22Rv1 (cell line): ENCODE results near the gene TMTC1.

Experiments used
- H3K27ac ChIP-seq: fragments of 450-650 bp; 2 replicates; pipeline ENCODE4 v1.5.1; 2017
- CTCF ChIP-seq: fragments of 450-650 bp; IDR thresholded peaks from 2 replicates; pipeline ENCODE4 v1.5.1; 2017; ENCODE audit warnings: mild to moderate bottlenecking
- ZFX ChIP-seq: fragments of 450-650 bp; IDR thresholded peaks from 2 replicates; pipeline ENCODE4 v1.6.1; 2017; ENCODE audit warnings: antibody characterized with exemption, borderline replicate concordance

The TMTC1 gene

GRCh38 chr12:29578731-29579130 lies 205.0 kb downstream of the TMTC1 start:
- TF ChIP-seq ZFX (no peak), CTCF (no peak)
- H3K27ac ChIP-seq: no peak overlapping the region

- H3K27ac ChIP-seq: no peak overlapping the region
- no peak for TF ChIP-seq ZFX
- no peak for TF ChIP-seq CTCF
These were observed 205.7 kb downstream of the TMTC1 start for GRCh38 chr12:29578070-29578469.

GRCh38 chr12:29574500-29574899 lies 209.2 kb downstream of the TMTC1 start:
- H3K27ac ChIP-seq: no peak overlapping the region
- TF ChIP-seq CTCF: no peak
- no peak for TF ChIP-seq ZFX

- no peak for TF ChIP-seq ZFX
- no peak for TF ChIP-seq CTCF
- no peak overlapping the region for H3K27ac ChIP-seq
These were observed 210.8 kb downstream of the TMTC1 start for GRCh38 chr12:29572938-29573337.

GRCh38 chr12:29572464-29572863 lies 211.3 kb downstream of the TMTC1 start:
- TF ChIP-seq ZFX (no peak), CTCF (no peak)
- H3K27ac ChIP-seq: no peak overlapping the region

GRCh38 chr12:29569132-29569757 lies 214.5 kb downstream of the TMTC1 start:
- no peak overlapping the region for H3K27ac ChIP-seq
- TF ChIP-seq ZFX (no peak), CTCF (no peak)

GRCh38 chr12:29566441-29566840 lies 217.3 kb downstream of the TMTC1 start:
- peak overlapping the region; percentile 45; the same call in 1 of the 2 replicates for H3K27ac ChIP-seq

More at GRCh38 chr12:29566441-29566840, 217.3 kb downstream of the TMTC1 start:
- no peak for TF ChIP-seq CTCF
- TF ChIP-seq ZFX: no peak
